Left renal pelvis (tissue), 4 donors: ENCODE measurements around the gene ASAP3. TPM values are rescaled to one million over a fixed set of nuclear protein-coding genes. Genes with fewer than 3 reads are reported as not detected.

Source experiments
- DNase-seq, 4 donors: peaks; one replicate each; pipeline ENCODE4 v3.0.0-alpha.2; 2013; ENCODE audit warnings: low read depth in 4 of 4, low spot score in 3 of 4
- polyA plus RNA-seq, 4 donors: library from polyadenylated mRNA; unstranded; fragments of 120-200 nt; gene quantifications; one replicate each; pipeline ENCODE4 v1.2.1, GENCODE V29; 2013; ENCODE audit not compliant: insufficient read length in 4 of 4

ASAP3 gene
- polyA plus RNA-seq, 4 donors = 34.7 to 76.2 (median 39.9) TPM

DNA sequence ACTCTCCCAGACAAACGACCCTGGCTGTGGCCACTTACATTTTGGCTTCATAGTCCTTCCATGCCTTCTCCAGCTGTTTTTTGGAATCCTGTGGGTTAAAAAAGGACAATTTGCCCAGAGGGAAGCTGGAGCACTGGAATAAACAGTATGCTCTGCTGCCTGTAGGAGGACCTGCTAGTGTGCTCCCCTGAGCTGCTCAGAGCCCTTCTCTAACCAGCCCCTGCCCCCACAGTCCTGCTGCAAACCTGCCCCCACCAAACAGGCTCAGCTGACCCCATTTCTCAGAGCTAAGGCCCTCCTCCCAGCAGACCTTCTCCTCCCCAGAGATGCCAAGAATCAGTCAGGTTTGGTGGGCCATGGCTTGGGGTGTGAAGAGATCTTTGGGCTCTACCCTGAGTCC lies 32.5 kb downstream of the ASAP3 start:
- DNase-seq = no peak

GRCh38 chr1:23450894-23451293 lies 33.1 kb downstream of the ASAP3 start:
- no peak for DNase-seq

- no peak for DNase-seq
Observed at GRCh38 chr1:23449958-23450357, 34.0 kb downstream of the ASAP3 start.

DNA sequence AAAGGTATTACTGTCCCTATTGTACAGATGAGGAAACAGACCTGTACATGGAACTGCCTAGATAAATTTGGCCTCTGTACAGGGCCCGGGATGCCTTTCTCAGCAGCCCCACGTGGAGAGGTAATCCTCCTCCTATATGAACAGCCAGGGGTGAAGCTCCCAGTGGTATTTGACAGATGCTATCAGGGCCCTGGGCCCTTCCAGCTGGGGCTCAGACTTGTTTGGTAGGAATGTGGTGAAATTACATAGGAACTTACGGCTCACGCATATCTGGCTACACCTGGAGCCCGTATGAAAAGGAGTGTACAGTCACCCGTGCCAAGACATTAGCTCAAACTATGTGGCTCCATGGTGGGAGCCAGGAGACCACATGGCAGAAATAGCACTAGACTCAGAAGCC lies 34.7 kb downstream of the ASAP3 start:
- DNase-seq = no peak

DNA sequence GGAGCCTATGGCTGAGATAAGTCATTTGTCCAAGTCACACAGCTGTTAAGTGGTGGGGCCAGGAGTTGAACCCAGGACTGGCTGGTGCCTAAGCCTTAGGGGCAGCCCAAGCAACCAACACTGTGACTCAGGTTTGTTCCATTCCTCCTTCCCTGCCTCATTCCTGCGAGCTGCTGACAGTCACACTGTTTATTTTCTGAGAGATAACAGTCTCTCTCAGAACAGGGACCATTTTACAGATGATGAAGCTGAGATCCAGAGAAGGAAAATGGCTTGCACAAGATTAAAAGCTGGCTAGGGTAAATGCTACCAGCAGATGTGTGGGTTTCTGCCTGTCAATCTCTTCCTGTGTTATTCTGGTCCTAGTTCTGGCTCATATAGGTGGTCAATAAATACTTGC lies 35.1 kb downstream of the ASAP3 start:
- DNase-seq = no peak

DNA sequence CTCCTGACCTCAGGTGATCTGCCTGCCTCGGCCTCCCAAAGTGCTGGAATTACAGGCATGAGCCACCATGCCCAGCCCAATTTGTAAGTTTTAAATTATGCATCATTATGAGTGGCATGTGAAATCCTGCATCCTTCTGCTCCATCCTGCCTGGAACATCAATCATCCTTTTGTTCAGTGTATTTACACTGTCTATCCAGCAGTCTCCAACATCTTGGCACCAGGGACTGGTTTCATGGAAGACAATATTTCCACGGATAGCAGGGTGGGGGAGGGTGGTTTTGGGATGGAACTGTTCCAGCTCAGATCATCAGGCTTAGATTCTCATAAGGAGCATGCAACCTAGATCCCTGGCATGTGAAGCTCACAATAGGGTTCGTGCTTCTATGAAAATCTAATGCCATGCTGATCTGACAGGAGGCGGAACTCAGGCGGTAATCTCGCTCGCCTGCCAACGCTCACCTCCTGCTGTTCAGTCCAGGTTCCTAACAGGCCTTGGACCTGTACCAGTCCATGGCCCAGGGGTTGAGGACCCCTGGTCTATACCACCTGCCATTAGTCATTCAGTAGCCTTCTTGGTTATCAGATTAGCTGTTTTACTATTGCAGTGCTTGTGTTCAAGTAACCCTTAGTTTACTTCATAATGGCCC lies 37.2 kb downstream of the ASAP3 start:
- DNase-seq = no peak

DNA sequence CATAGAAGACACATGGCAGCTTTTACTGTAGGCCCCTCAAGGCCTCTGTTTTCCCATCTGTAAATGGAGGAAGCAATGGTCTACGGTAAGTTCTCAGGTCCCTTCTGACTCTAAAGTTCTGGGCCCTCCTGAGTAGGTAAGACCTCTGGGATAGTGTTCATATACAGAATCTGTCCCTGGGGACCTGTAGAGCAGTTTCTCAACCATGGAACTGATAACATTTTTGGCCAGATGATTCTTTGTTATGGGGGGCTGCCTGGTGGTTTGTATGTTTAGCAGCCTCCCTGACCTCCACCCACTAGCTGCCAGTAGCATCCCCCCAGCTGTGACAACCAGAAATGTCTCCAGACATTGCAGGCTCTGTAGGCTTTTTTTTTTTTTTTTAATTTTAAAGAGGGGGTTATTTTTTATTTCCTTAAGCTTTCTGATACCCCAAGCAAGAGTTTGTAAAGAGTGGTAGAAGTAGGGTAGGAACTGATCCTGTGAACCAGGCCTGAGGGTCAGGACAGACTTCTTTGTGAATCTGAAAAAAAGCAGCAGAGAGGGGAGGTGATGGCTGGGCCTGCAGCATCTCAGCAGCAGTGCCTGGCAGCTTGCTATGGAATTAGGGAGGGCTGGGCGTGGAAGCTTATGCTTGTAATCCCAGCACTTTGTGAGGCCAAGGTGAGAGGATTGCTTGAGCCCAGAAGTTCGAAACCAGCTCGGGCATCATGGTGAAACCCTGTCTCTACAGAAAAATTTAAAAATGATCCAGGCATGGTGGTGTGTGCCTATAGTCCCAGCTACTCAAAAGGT lies 39.2 kb downstream of the ASAP3 start:
- no peak for DNase-seq

DNA sequence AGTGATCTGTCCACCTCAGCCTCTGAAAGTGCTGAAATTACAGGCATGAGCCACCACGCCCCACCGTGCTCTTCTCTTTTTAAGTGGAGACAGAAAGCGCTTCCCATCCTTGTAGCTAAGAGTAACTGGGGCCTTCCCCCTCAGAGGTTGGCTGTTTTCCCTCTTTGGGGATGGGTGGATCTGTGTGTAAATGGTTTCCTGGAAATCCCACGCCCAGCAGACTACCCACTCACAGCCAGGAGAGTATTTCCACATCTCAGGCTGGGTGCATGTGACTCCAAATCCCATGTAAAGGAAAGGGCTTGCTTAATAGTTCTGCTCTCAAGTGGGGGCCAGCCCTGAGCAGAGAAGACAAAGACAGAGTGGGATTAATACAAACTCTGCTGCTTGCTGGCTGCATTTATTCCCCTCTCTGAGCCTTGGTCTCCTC lies 39.9 kb downstream of the ASAP3 start:
- no peak for DNase-seq

GRCh38 chr1:23442751-23443150 lies 41.2 kb downstream of the ASAP3 start:
- no peak for DNase-seq

GRCh38 chr1:23441446-23442148 lies 42.4 kb downstream of the ASAP3 start:
- DNase-seq = no peak

DNA sequence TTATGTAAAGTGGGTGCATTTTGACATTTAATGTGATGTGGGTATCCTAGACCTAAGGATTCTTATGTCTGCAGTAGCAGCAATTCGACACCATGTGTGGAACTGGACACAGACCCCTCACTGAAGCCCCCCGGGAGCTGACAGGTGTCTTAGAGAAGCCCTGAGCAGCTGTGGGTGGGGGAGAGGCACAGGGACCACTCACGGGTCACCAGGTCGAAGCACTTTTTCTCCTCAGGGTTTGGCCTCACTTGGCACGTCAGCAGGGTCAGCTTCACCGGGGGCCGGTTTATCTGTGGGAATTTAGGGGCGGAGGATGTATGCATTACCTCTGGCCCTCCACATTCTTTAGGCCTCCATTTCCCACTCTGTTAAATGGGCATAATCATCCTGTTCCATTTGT lies 45.4 kb downstream of the ASAP3 start:
- DNase-seq = no peak

DNA sequence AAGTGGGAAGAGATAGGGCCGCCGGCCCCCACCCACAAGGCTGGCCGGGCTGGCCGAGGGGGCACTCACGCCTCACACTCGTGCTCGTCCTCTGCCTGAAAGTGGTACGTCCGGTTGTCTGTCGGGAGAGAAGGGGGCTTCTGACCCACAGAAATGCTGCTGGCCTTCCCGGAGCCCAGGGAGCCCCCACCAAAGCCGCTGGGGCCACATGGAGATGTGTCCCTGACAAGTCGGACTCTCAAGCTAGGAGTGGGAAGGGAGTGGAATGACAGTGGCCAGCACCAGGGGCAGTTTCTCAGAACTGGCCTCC lies 46.7 kb downstream of the ASAP3 start:
- no peak for DNase-seq

- DNase-seq = no peak
Observed at GRCh38 chr1:23436520-23437354, 47.2 kb downstream of the ASAP3 start.

DNA sequence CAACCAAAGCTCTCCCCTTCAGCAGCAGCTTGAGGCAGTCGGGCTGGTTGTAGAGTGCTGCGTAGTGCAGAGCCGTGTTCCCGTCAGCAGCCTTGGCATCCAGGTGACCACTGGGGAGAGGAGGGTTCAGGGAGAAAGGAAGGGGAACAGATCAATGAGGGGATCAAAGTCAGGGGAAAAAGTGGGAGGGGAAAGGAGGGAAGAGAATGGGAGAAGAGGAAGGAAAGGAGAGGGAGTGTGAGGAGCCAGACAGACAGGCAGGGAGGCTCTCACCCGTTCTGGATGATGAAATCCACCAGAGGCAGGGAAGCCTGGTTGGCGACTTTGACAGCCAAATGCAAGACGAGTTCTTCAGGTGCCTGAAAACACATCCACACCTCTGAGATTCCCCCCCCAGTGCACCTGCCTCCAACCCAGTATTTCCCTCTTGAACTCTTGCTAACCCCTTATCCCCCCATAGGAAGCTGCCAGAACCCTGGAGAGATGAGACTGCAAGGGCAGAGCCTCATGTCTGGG lies 49.7 kb downstream of the ASAP3 start:
- no peak for DNase-seq

GRCh38 chr1:23433122-23433521 lies 50.9 kb downstream of the ASAP3 start:
- no peak for DNase-seq

DNA sequence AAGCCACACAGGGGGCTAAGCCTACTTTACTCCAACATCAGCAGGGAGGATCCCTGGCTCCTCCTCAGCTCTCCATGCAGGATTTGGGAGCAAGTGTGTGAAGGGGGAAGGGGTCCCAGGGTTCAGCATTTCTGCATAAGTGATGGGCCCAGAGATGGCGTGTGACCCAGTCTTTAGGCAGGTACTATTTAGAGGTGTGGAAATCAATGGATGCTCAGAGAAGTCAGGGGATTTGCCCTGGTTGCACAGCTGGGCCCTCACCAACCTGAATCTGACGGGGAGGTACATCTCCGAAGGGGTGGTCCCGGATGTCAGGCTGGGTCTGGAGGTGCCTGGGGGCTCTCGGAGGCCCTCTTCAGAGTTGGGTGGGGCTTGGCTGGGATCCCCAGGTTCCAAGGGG lies 52.5 kb downstream of the ASAP3 start:
- DNase-seq = no peak

DNA sequence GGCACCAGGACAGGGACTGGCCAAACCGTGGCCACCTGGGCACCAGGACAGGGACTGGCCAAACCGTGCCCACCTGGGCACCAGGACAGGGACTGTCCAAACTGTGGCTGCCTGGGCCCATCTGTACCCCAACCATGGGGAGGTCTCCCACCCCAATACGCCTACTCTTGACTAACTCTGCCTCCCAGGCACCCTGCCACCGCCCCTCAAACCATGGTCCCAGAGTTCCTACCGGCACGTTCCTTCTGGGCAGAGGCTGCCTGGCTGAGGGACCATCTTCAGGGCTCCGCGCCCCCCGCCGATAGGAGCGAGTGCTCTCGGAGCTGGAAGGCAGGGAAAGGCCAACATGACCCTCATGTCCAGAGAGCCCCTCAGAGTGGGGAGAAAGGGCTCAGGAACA lies 53.2 kb downstream of the ASAP3 start:
- DNase-seq = no peak

GRCh38 chr1:23428136-23428905 lies 55.7 kb downstream of the ASAP3 start:
- DNase-seq = no peak

DNA sequence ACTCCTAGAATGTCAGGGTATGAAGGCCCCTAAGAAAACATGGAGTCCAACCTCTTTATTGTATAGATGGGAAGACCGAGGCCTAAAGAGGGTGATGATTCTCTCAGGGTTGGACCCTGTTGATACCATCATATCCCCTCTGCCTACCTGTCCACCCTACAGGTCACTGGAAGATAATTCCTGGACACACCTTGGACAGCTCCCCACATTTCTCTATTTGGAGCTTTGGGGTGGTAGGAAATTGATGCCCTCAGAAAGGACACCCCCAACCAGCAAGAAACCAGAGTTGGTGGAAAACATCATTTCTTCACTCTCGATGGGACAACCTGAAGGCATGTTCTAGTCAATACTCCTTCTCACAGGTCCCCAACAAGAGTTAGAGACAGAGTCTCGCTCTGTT lies 56.4 kb downstream of the ASAP3 start:
- DNase-seq = no peak

GRCh38 chr1:23426828-23427227 lies 57.2 kb downstream of the ASAP3 start:
- DNase-seq = no peak
